ENCODE measurements around the gene MPZL3.

Gene MPZL3

GRCh38 chr11:118251858-118252652, at the start of gene MPZL3:
MPZL3 (minus strand) TSS chr11:118252365; CDS start chr11:118252294, 71 bp downstream.
- peak; percentile 76 for DNase-seq

- no peak for DNase-seq
Measured at GRCh38 chr11:118301600-118302195, 49.5 kb upstream of the MPZL3 start.

GRCh38 chr11:118295815-118296454, 43.8 kb upstream of the MPZL3 start:
- peak; percentile 25 for DNase-seq

GRCh38 chr11:118295199-118295598, 43.0 kb upstream of the MPZL3 start:
- DNase-seq = no peak

- DNase-seq = no peak
Measured at GRCh38 chr11:118294053-118294452, 41.9 kb upstream of the MPZL3 start.

- peak; percentile 31 for DNase-seq
Measured at GRCh38 chr11:118291477-118292135, 39.4 kb upstream of the MPZL3 start.

GRCh38 chr11:118290923-118291322, 38.8 kb upstream of the MPZL3 start:
- DNase-seq = no peak

GRCh38 chr11:118289401-118289800, 37.2 kb upstream of the MPZL3 start:
- no peak for DNase-seq

- peak; percentile 50 for DNase-seq
Measured at GRCh38 chr11:118287006-118287405, 34.8 kb upstream of the MPZL3 start.

- no peak for DNase-seq
Measured at GRCh38 chr11:118286545-118286944, 34.4 kb upstream of the MPZL3 start.

- no peak for DNase-seq
Measured at GRCh38 chr11:118283756-118284350, 31.7 kb upstream of the MPZL3 start.

GRCh38 chr11:118283037-118283636, 31.0 kb upstream of the MPZL3 start:
- DNase-seq = no peak

GRCh38 chr11:118282606-118283005, 30.4 kb upstream of the MPZL3 start:
- DNase-seq = no peak

- DNase-seq = no peak
Measured at GRCh38 chr11:118281284-118281683, 29.1 kb upstream of the MPZL3 start.

GRCh38 chr11:118277312-118277711, 25.1 kb upstream of the MPZL3 start:
- DNase-seq = no peak

GRCh38 chr11:118276422-118276821, 24.3 kb upstream of the MPZL3 start:
- no peak for DNase-seq

- DNase-seq = no peak
Measured at GRCh38 chr11:118275176-118275575, 23.0 kb upstream of the MPZL3 start.

GRCh38 chr11:118274186-118274585, 22.0 kb upstream of the MPZL3 start:
- no peak for DNase-seq

- no peak for DNase-seq
Measured at GRCh38 chr11:118272001-118272400, 19.8 kb upstream of the MPZL3 start.

GRCh38 chr11:118267486-118267885, 15.3 kb upstream of the MPZL3 start:
- no peak for DNase-seq

GRCh38 chr11:118265954-118266353, 13.8 kb upstream of the MPZL3 start:
- no peak for DNase-seq
